WERI-Rb-1 (cell line): ENCODE measurements around the gene BAHCC1.

Source experiments
- DNase-seq: peaks from one replicate; pipeline ENCODE4 v3.0.0-alpha.2; 2020
- H3K27ac ChIP-seq: fragments of 250-450 bp; sonication (Bioruptor Pico); 2 replicates; pipeline ENCODE4 v1.5.1; 2020; ENCODE audit warnings: mild to moderate bottlenecking, moderate library complexity
- H3K27me3 ChIP-seq: fragments of 250-450 bp; sonication (Bioruptor Pico); 2 replicates; pipeline ENCODE4 v1.5.1; 2021; ENCODE audit warnings: mild to moderate bottlenecking, low read depth, moderate library complexity; ENCODE audit not compliant: insufficient read depth, severe bottlenecking
- H3K36me3 ChIP-seq: fragments of 250-450 bp; sonication (Bioruptor Pico); 2 replicates; pipeline ENCODE4 v1.5.1; 2020; ENCODE audit warnings: mild to moderate bottlenecking, moderate library complexity
- H3K4me3 ChIP-seq: 2 replicates; pipeline ENCODE4 v1.5.1; 2011; ENCODE audit warnings: low read depth, mild to moderate bottlenecking, control low read depth, low read length
- H3K9me3 ChIP-seq: fragments of 250-450 bp; sonication (Bioruptor Pico); 2 replicates; pipeline ENCODE4 v1.5.1; 2021; ENCODE audit warnings: mild to moderate bottlenecking, moderate library complexity; ENCODE audit not compliant: severe bottlenecking
- CTCF ChIP-seq: IDR thresholded peaks from 2 replicates; pipeline ENCODE4 v1.5.1; 2011; ENCODE audit warnings: low read depth, mild to moderate bottlenecking, control low read depth, inconsistent platforms, low read length

The BAHCC1 gene

GRCh38 chr17:81394921-81395599, at the start of gene BAHCC1:
TSS of gene BAHCC1 (plus strand) at chr17:81395457. CDS start at chr17:81399740, 4,283 bp downstream.
- Histone ChIP-seq H3K9me3 (no peaks in the 10 kb centered on the region), H3K27me3 (peaks cover 57% of the 10 kb centered on the region), H3K27ac (peak within 1 kb of the TSS; percentile 88), H3K36me3 (peaks cover 7% of the 10 kb centered on the region), H3K4me3 (peak within 1 kb of the TSS; percentile 80)
- peak; percentile 100 for DNase-seq
- 0 out of 2 replicates have a peak, but pooled peaks have one; percentile 5 for TF ChIP-seq CTCF

- Histone ChIP-seq H3K9me3 (no peaks in the 10 kb centered on the region), H3K4me3 (peak overlapping the region; percentile 71), H3K27ac (peak overlapping the region; percentile 86), H3K27me3 (peaks cover 43% of the 10 kb centered on the region), H3K36me3 (peaks cover 10% of the 10 kb centered on the region)
- DNase-seq: peak; percentile 100
- TF ChIP-seq CTCF: no peak
Measured at GRCh38 chr17:81346090-81346907, 49.0 kb upstream of the BAHCC1 start.

- peak overlapping the region; percentile 71 for H3K4me3 ChIP-seq
- no peak for TF ChIP-seq CTCF
- peaks cover 40% of the 10 kb centered on the region for H3K27me3 ChIP-seq
- peaks cover 10% of the 10 kb centered on the region for H3K36me3 ChIP-seq
- DNase-seq: no peak
- H3K27ac ChIP-seq: peak overlapping the region; percentile 86
- H3K9me3 ChIP-seq: no peaks in the 10 kb centered on the region
Measured at GRCh38 chr17:81346908-81347349, 48.3 kb upstream of the BAHCC1 start.

- TF ChIP-seq CTCF: no peak
- DNase-seq: no peak
- H3K27me3 ChIP-seq: peaks cover 35% of the 10 kb centered on the region
Measured at GRCh38 chr17:81347437-81347836, 47.8 kb upstream of the BAHCC1 start.

GRCh38 chr17:81348097-81349055, 46.9 kb upstream of the BAHCC1 start:
- H3K27ac ChIP-seq: peak overlapping the region; percentile 71
- H3K9me3 ChIP-seq: no peaks in the 10 kb centered on the region
- H3K4me3 ChIP-seq: no peak overlapping the region
- H3K36me3 ChIP-seq: peaks cover 8% of the 10 kb centered on the region
- peaks cover 25% of the 10 kb centered on the region for H3K27me3 ChIP-seq
- no peak for DNase-seq
- no peak for TF ChIP-seq CTCF

More at GRCh38 chr17:81347437-81347836, 47.8 kb upstream of the BAHCC1 start:
- peaks cover 10% of the 10 kb centered on the region for H3K36me3 ChIP-seq
- no peak overlapping the region for H3K4me3 ChIP-seq
- H3K9me3 ChIP-seq: no peaks in the 10 kb centered on the region
- peak overlapping the region; percentile 86 for H3K27ac ChIP-seq
